T-helper 17 cell (primary cell): ENCODE measurements around the gene MRPL33. TPM values are rescaled to one million over a fixed set of nuclear protein-coding genes. Genes with fewer than 3 reads are reported as not detected.

Experiments
- ATAC-seq: fragments of 150-1000 bp; cut with Tn5 transposase; 2 replicates; pipeline ENCODE4 v1.10.0; 2021; ENCODE audit warnings: mild to moderate bottlenecking, moderate library complexity
- DNase-seq, 3 donors: peaks; one replicate each; pipeline versions ENCODE4 v3.0.0 to v3.0.0-alpha.2; 2020 to 2021
- H3K9me3 ChIP-seq: one replicate; pipeline ENCODE4 v1.7.0; 2013; ENCODE audit warnings: low read length, mild to moderate bottlenecking; ENCODE audit not compliant: control insufficient read depth, poor library complexity, severe bottlenecking
- H3K27ac Mint-ChIP-seq: one replicate; pipeline ENCODE4 v1.8.0; 2022; ENCODE audit warnings: mild to moderate bottlenecking, moderate library complexity, mixed read lengths
- H3K27me3 Mint-ChIP-seq: one replicate; pipeline ENCODE4 v1.8.0; 2022; ENCODE audit warnings: mixed read lengths
- H3K36me3 Mint-ChIP-seq: one replicate; pipeline ENCODE4 v1.8.0; 2022; ENCODE audit warnings: low read depth, mixed read lengths
- H3K4me1 Mint-ChIP-seq: one replicate; pipeline ENCODE4 v1.8.0; 2022; ENCODE audit warnings: mild to moderate bottlenecking, mixed read lengths
- H3K4me3 Mint-ChIP-seq: one replicate; pipeline ENCODE4 v1.8.0; 2022; ENCODE audit warnings: mild to moderate bottlenecking, moderate library complexity, mixed read lengths
- total RNA-seq, 4 donors: library from RNA in 2 of 4; stranded (reverse) in 2 of 4; gene quantifications; one replicate each; pipeline ENCODE4 v1.2.3 and lab custom pipeline; 2022 to 2026

The MRPL33 gene
- total RNA-seq, 2 donors from 2014 or later, result 24.6 to 38.9 TPM

GRCh38 chr2:27797841-27798240 lies 26.3 kb downstream of the MRPL33 start:
- peaks cover 3% of the 10 kb centered on the region for H3K4me1 Mint-ChIP-seq

GRCh38 chr2:27798486-27798885 lies 27.0 kb downstream of the MRPL33 start:
- no peak for ATAC-seq
- Mint-ChIP-seq H3K4me3 (no peak overlapping the region), H3K27ac (no peak overlapping the region), H3K4me1 (peaks cover 3% of the 10 kb centered on the region), H3K27me3 (no peaks in the 10 kb centered on the region), H3K36me3 (peaks cover 3% of the 10 kb centered on the region)
- DNase-seq, result no peak
- no peaks in the 10 kb centered on the region for H3K9me3 ChIP-seq

More at GRCh38 chr2:27797841-27798240, 26.3 kb downstream of the MRPL33 start:
- H3K9me3 ChIP-seq, result no peaks in the 10 kb centered on the region
- peak overlapping the region; percentile 70 for H3K27ac Mint-ChIP-seq
- DNase-seq (no peak), ATAC-seq (no peak)
- H3K4me3 Mint-ChIP-seq, result no peak overlapping the region
- H3K36me3 Mint-ChIP-seq, result peaks cover 3% of the 10 kb centered on the region
- no peaks in the 10 kb centered on the region for H3K27me3 Mint-ChIP-seq

- Mint-ChIP-seq H3K27ac (no peak overlapping the region), H3K36me3 (peaks cover 3% of the 10 kb centered on the region), H3K4me3 (no peak overlapping the region), H3K27me3 (no peaks in the 10 kb centered on the region), H3K4me1 (peaks cover 3% of the 10 kb centered on the region)
- ATAC-seq (no peak), DNase-seq (no peak)
- H3K9me3 ChIP-seq, result no peaks in the 10 kb centered on the region
Observed at GRCh38 chr2:27798948-27799645, 27.6 kb downstream of the MRPL33 start.

GRCh38 chr2:27799646-27800010 lies 28.1 kb downstream of the MRPL33 start:
- Mint-ChIP-seq H3K4me3 (no peak overlapping the region), H3K27ac (no peak overlapping the region), H3K27me3 (no peaks in the 10 kb centered on the region), H3K4me1 (peaks cover 3% of the 10 kb centered on the region), H3K36me3 (peaks cover 3% of the 10 kb centered on the region)
- no peaks in the 10 kb centered on the region for H3K9me3 ChIP-seq
- no peak for DNase-seq
- no peak for ATAC-seq

GRCh38 chr2:27800856-27801255 lies 29.3 kb downstream of the MRPL33 start:
- no peak overlapping the region for H3K4me3 Mint-ChIP-seq
- no peaks in the 10 kb centered on the region for H3K9me3 ChIP-seq
- peaks cover 3% of the 10 kb centered on the region for H3K36me3 Mint-ChIP-seq
- DNase-seq, result no peak
- H3K27me3 Mint-ChIP-seq, result no peaks in the 10 kb centered on the region
- H3K27ac Mint-ChIP-seq, result no peak overlapping the region
- H3K4me1 Mint-ChIP-seq, result no peaks in the 10 kb centered on the region
- no peak for ATAC-seq

GRCh38 chr2:27802547-27802946 lies 31.0 kb downstream of the MRPL33 start:
- H3K9me3 ChIP-seq, result no peaks in the 10 kb centered on the region
- H3K4me3 Mint-ChIP-seq, result no peak overlapping the region
- no peaks in the 10 kb centered on the region for H3K4me1 Mint-ChIP-seq
- peaks cover 3% of the 10 kb centered on the region for H3K36me3 Mint-ChIP-seq
- DNase-seq (no peak), ATAC-seq (no peak)
- H3K27me3 Mint-ChIP-seq, result no peaks in the 10 kb centered on the region
- no peak overlapping the region for H3K27ac Mint-ChIP-seq

GRCh38 chr2:27803046-27803445 lies 31.5 kb downstream of the MRPL33 start:
- H3K9me3 ChIP-seq, result no peaks in the 10 kb centered on the region
- Mint-ChIP-seq H3K4me3 (no peak overlapping the region), H3K4me1 (no peaks in the 10 kb centered on the region), H3K27ac (no peak overlapping the region), H3K36me3 (no peaks in the 10 kb centered on the region), H3K27me3 (no peaks in the 10 kb centered on the region)
- DNase-seq, result no peak
- no peak for ATAC-seq

GRCh38 chr2:27804146-27804545 lies 32.6 kb downstream of the MRPL33 start:
- Mint-ChIP-seq H3K4me3 (no peak overlapping the region), H3K36me3 (no peaks in the 10 kb centered on the region), H3K4me1 (no peaks in the 10 kb centered on the region), H3K27ac (no peak overlapping the region), H3K27me3 (no peaks in the 10 kb centered on the region)
- ATAC-seq, result no peak
- no peak for DNase-seq
- H3K9me3 ChIP-seq, result no peaks in the 10 kb centered on the region

- peaks cover 4% of the 10 kb centered on the region for H3K27me3 Mint-ChIP-seq
- no peaks in the 10 kb centered on the region for H3K9me3 ChIP-seq
- H3K4me3 Mint-ChIP-seq, result no peak overlapping the region
- no peaks in the 10 kb centered on the region for H3K4me1 Mint-ChIP-seq
- no peaks in the 10 kb centered on the region for H3K36me3 Mint-ChIP-seq
- no peak for ATAC-seq
- no peak overlapping the region for H3K27ac Mint-ChIP-seq
- no peak for DNase-seq
Observed at GRCh38 chr2:27805180-27805579, 33.7 kb downstream of the MRPL33 start.

GRCh38 chr2:27806311-27807059 lies 35.0 kb downstream of the MRPL33 start:
- H3K4me1 Mint-ChIP-seq, result no peaks in the 10 kb centered on the region
- ATAC-seq (no peak), DNase-seq (no peak)
- no peak overlapping the region for H3K4me3 Mint-ChIP-seq
- H3K27me3 Mint-ChIP-seq, result peaks cover 10% of the 10 kb centered on the region
- H3K36me3 Mint-ChIP-seq, result no peaks in the 10 kb centered on the region
- H3K27ac Mint-ChIP-seq, result no peak overlapping the region
- no peaks in the 10 kb centered on the region for H3K9me3 ChIP-seq

GRCh38 chr2:27807476-27807875 lies 36.0 kb downstream of the MRPL33 start:
- no peak for DNase-seq
- no peaks in the 10 kb centered on the region for H3K9me3 ChIP-seq
- H3K27ac Mint-ChIP-seq, result peak overlapping the region; percentile 32
- ATAC-seq, result no peak
- H3K36me3 Mint-ChIP-seq, result no peaks in the 10 kb centered on the region
- no peaks in the 10 kb centered on the region for H3K4me1 Mint-ChIP-seq
- no peak overlapping the region for H3K4me3 Mint-ChIP-seq
- H3K27me3 Mint-ChIP-seq, result peaks cover 10% of the 10 kb centered on the region

GRCh38 chr2:27808418-27808817 lies 36.9 kb downstream of the MRPL33 start:
- DNase-seq (no peak), ATAC-seq (no peak)

GRCh38 chr2:27808984-27809383 lies 37.5 kb downstream of the MRPL33 start:
- DNase-seq, result no peak
- no peak for ATAC-seq
- no peaks in the 10 kb centered on the region for H3K9me3 ChIP-seq
- Mint-ChIP-seq H3K4me1 (no peaks in the 10 kb centered on the region), H3K36me3 (no peaks in the 10 kb centered on the region), H3K27me3 (peaks cover 10% of the 10 kb centered on the region), H3K27ac (no peak overlapping the region), H3K4me3 (no peak overlapping the region)

More at GRCh38 chr2:27808418-27808817, 36.9 kb downstream of the MRPL33 start:
- Mint-ChIP-seq H3K27ac (no peak overlapping the region), H3K4me3 (no peak overlapping the region), H3K27me3 (peaks cover 10% of the 10 kb centered on the region), H3K4me1 (no peaks in the 10 kb centered on the region), H3K36me3 (no peaks in the 10 kb centered on the region)
- H3K9me3 ChIP-seq, result no peaks in the 10 kb centered on the region
